ENCODE data around the gene SGCA.

DNA sequence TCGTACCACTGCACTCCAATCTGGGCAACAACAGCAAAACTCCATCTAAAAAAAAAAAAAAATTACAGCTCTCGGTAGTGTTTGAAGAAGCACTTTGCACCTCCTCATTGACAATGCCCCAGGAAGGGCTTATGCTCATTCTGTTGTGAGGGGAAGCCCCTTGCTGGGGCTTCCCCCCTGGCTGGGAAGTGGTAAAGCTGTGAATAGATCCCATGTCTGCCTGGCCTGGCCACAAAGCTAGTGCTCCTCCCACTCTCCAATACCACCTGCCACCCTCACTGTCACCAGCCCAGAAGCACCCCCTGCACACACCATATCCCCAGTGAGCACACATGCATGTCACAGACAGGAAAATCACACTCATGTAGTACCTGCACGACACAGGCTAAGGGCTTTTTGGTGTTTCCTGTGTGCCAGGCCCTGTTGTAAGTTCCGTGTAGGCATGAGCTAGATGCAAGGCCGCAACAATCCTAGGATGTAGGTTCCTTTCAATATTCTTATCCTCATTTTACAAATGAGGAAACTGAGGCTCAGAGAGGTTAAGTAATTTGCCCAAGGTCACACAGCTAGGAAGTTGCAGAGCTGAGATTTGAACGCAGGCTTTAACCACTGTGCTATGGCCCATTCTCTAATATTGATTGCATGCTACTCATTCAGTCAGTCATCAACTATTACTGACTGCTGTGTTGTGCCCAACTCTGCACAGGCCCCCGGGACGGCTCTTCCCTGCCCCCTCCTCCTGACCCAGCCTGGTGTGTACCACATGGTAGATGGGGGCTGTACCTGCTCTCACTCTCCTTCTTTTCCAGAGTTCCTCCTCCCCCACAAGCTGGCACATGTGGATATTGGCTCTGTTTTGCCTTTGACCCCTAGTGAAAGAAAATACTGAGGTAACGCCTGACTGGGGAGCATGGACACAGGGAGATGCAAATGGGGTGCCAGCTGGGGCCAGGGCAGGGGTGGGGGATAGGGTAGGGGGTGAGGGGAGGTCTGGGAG lies 47.5 kb downstream of the SGCA start:
- TF ChIP-seq, protein P1, sequence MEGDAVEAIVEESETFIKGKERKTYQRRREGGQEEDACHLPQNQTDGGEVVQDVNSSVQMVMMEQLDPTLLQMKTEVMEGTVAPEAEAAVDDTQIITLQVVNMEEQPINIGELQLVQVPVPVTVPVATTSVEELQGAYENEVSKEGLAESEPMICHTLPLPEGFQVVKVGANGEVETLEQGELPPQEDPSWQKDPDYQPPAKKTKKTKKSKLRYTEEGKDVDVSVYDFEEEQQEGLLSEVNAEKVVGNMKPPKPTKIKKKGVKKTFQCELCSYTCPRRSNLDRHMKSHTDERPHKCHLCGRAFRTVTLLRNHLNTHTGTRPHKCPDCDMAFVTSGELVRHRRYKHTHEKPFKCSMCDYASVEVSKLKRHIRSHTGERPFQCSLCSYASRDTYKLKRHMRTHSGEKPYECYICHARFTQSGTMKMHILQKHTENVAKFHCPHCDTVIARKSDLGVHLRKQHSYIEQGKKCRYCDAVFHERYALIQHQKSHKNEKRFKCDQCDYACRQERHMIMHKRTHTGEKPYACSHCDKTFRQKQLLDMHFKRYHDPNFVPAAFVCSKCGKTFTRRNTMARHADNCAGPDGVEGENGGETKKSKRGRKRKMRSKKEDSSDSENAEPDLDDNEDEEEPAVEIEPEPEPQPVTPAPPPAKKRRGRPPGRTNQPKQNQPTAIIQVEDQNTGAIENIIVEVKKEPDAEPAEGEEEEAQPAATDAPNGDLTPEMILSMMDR (IDR thresholded peaks at IDR 0.05) = no peak
- no peak for TF ChIP-seq EP300 (IDR thresholded peaks at IDR 0.05)

Measured in esophagus muscularis mucosa (tissue), 3 donors.